SK-N-SH treated with all-trans-retinoic acid at 6 μM for 48 hours (cell line): Measurements from ENCODE around the gene PRR7.

Experiments
- ARNTL ChIP-seq: fragments of 450-650 bp; formaldehyde crosslinking; IDR thresholded peaks from 2 replicates; pipeline ENCODE4 v1.5.0; 2020; ENCODE audit warnings: low read depth, mild to moderate bottlenecking, moderate library complexity, borderline replicate concordance
- CSDC2 ChIP-seq: fragments of 250-450 bp; sonication (Bioruptor Pico); IDR thresholded peaks from 2 replicates; pipeline ENCODE4 v1.5.0; 2020; ENCODE audit warnings: mild to moderate bottlenecking, moderate library complexity
- OSR1 ChIP-seq: fragments of 250-450 bp; sonication (Bioruptor Pico); IDR thresholded peaks from 2 replicates; pipeline ENCODE4 v1.8.0; 2022; ENCODE audit warnings: moderate library complexity, mild to moderate bottlenecking, inconsistent platforms
- RARB ChIP-seq: fragments of 250-450 bp; sonication (Bioruptor Pico); IDR thresholded peaks from 2 replicates; pipeline ENCODE4 v1.8.0; 2021; ENCODE audit warnings: mild to moderate bottlenecking, moderate library complexity
- ZFP3 ChIP-seq: fragments of 250-450 bp; sonication (Bioruptor Pico); IDR thresholded peaks from 2 replicates; pipeline ENCODE4 v1.5.0; 2020; ENCODE audit warnings: mild to moderate bottlenecking, moderate library complexity
- ZNF8 ChIP-seq: fragments of 450-650 bp; formaldehyde crosslinking; IDR thresholded peaks from 2 replicates; pipeline ENCODE4 v1.5.0; 2020; ENCODE audit warnings: mild to moderate bottlenecking, moderate library complexity
- TF ChIP-seq, protein P1 (sequence below): fragments of 250-450 bp; sonication (Bioruptor Pico); IDR thresholded peaks from 2 replicates; pipeline ENCODE4 v1.5.1; 2020; ENCODE audit warnings: low read depth, mild to moderate bottlenecking, moderate library complexity
- TF ChIP-seq, protein P2 (sequence below): fragments of 250-450 bp; sonication (Bioruptor Pico); IDR thresholded peaks from 2 replicates; pipeline ENCODE4 v1.8.0; 2020; ENCODE audit warnings: mild to moderate bottlenecking, moderate library complexity, borderline replicate concordance
- TF ChIP-seq, protein P3 (sequence below): fragments of 250-450 bp; sonication (Bioruptor Pico); IDR thresholded peaks from 2 replicates; pipeline ENCODE4 v1.5.1; 2021; ENCODE audit warnings: mild to moderate bottlenecking, moderate library complexity
- TF ChIP-seq, protein P4 (sequence below): fragments of 250-450 bp; sonication (Bioruptor Pico); IDR thresholded peaks from 2 replicates; pipeline ENCODE4 v1.8.0; 2021; ENCODE audit warnings: low read depth, mild to moderate bottlenecking, moderate library complexity, borderline replicate concordance

DNA sequence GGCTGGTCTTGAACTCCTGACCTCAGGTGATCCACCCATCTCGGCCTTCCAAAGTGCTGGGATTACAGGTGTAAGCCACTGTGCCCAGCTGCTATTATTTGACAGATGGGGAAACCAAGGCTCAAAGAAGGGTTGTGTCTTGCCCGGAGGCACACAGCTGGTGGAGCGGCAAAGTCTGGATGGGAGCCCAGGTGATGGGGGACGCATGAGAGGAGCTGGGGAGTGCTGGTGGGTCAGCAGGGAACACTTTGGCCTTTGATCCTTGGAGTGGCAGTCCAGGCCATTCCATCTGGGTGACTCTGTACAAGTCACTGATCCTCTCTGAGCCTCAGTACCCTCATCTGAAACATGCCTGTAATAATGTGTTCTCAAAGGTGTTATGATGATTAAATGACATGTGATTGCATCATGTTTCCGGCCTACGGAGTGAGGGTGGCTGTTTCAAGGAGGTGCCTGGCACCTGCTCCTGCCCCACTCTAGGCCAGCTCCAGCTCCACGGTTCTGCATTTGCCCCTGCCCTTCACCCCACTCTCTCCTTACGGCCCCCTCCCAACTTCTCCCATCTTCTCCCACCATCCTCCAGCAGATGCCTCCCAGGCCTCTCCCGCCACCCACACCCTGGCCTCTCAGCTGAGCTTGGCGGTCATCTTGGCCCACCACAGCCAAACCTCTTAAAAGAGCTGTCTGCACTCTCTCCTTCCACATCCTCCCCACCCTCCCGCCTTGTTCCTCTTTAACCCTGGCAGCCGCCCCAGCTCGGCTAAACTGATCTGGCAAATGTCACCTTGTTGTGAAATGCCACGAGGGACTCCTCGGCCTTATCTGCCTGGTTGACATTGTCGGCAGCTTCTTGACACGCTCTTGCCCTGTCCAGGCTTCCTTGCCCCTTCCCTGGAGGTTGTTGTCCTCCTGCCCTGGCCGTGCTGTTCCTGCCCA is 32.4 kb downstream of the PRR7 start:
- no peak for TF ChIP-seq ZFP3 (CRISPR knock-in tag)
- TF ChIP-seq, protein P1, sequence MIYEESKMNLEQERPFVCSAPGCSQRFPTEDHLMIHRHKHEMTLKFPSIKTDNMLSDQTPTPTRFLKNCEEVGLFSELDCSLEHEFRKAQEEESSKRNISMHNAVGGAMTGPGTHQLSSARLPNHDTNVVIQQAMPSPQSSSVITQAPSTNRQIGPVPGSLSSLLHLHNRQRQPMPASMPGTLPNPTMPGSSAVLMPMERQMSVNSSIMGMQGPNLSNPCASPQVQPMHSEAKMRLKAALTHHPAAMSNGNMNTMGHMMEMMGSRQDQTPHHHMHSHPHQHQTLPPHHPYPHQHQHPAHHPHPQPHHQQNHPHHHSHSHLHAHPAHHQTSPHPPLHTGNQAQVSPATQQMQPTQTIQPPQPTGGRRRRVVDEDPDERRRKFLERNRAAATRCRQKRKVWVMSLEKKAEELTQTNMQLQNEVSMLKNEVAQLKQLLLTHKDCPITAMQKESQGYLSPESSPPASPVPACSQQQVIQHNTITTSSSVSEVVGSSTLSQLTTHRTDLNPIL: no peak
- TF ChIP-seq, protein P2, sequence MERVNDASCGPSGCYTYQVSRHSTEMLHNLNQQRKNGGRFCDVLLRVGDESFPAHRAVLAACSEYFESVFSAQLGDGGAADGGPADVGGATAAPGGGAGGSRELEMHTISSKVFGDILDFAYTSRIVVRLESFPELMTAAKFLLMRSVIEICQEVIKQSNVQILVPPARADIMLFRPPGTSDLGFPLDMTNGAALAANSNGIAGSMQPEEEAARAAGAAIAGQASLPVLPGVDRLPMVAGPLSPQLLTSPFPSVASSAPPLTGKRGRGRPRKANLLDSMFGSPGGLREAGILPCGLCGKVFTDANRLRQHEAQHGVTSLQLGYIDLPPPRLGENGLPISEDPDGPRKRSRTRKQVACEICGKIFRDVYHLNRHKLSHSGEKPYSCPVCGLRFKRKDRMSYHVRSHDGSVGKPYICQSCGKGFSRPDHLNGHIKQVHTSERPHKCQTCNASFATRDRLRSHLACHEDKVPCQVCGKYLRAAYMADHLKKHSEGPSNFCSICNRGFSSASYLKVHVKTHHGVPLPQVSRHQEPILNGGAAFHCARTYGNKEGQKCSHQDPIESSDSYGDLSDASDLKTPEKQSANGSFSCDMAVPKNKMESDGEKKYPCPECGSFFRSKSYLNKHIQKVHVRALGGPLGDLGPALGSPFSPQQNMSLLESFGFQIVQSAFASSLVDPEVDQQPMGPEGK (CRISPR knock-in tag): no peak
- TF ChIP-seq CSDC2: no peak
- TF ChIP-seq, protein P3, sequence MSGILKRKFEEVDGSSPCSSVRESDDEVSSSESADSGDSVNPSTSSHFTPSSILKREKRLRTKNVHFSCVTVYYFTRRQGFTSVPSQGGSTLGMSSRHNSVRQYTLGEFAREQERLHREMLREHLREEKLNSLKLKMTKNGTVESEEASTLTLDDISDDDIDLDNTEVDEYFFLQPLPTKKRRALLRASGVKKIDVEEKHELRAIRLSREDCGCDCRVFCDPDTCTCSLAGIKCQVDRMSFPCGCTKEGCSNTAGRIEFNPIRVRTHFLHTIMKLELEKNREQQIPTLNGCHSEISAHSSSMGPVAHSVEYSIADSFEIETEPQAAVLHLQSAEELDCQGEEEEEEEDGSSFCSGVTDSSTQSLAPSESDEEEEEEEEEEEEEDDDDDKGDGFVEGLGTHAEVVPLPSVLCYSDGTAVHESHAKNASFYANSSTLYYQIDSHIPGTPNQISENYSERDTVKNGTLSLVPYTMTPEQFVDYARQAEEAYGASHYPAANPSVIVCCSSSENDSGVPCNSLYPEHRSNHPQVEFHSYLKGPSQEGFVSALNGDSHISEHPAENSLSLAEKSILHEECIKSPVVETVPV (CRISPR knock-in tag): no peak; the same call in 1 of the 2 replicates
- TF ChIP-seq ARNTL (CRISPR knock-in tag): no peak
- no peak for TF ChIP-seq ZNF8 (CRISPR knock-in tag)
- TF ChIP-seq, protein P4, sequence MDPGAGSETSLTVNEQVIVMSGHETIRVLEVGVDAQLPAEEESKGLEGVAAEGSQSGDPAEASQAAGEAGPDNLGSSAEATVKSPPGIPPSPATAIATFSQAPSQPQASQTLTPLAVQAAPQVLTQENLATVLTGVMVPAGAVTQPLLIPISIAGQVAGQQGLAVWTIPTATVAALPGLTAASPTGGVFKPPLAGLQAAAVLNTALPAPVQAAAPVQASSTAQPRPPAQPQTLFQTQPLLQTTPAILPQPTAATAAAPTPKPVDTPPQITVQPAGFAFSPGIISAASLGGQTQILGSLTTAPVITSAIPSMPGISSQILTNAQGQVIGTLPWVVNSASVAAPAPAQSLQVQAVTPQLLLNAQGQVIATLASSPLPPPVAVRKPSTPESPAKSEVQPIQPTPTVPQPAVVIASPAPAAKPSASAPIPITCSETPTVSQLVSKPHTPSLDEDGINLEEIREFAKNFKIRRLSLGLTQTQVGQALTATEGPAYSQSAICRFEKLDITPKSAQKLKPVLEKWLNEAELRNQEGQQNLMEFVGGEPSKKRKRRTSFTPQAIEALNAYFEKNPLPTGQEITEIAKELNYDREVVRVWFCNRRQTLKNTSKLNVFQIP (CRISPR knock-in tag): no peak
- TF ChIP-seq RARB (CRISPR knock-in tag): no peak
- TF ChIP-seq OSR1: no peak
